ENCODE results near the gene ZNF532.

Gene ZNF532

GRCh38 chr18:58989184-58989759 lies 124.6 kb downstream of the ZNF532 start:
- no peak for DNase-seq

GRCh38 chr18:58990720-58991119 lies 126.0 kb downstream of the ZNF532 start:
- no peak for DNase-seq

- DNase-seq = no peak
Observed at GRCh38 chr18:58991167-58991798, 126.6 kb downstream of the ZNF532 start.

- no peak for DNase-seq
Observed at GRCh38 chr18:58992301-58993231, 127.9 kb downstream of the ZNF532 start.

- DNase-seq = no peak
Observed at GRCh38 chr18:58993260-58993659, 128.6 kb downstream of the ZNF532 start.

- DNase-seq = no peak
Observed at GRCh38 chr18:58995663-58996062, 131.0 kb downstream of the ZNF532 start.

- DNase-seq = no peak
Observed at GRCh38 chr18:58996131-58996641, 131.5 kb downstream of the ZNF532 start.

GRCh38 chr18:58996696-58997095 lies 132.0 kb downstream of the ZNF532 start:
- no peak for DNase-seq

GRCh38 chr18:58997811-58998337 lies 133.2 kb downstream of the ZNF532 start:
- DNase-seq = no peak

GRCh38 chr18:58998401-58999203 lies 133.9 kb downstream of the ZNF532 start:
- DNase-seq = no peak

- no peak for DNase-seq
Observed at GRCh38 chr18:59001166-59001565, 136.5 kb downstream of the ZNF532 start.

- no peak for DNase-seq
Observed at GRCh38 chr18:59001721-59002120, 137.0 kb downstream of the ZNF532 start.

GRCh38 chr18:59002974-59003594 lies 138.4 kb downstream of the ZNF532 start:
- DNase-seq = no peak

GRCh38 chr18:59005262-59005661 lies 140.6 kb downstream of the ZNF532 start:
- no peak for DNase-seq

GRCh38 chr18:59006461-59007067 lies 141.9 kb downstream of the ZNF532 start:
- DNase-seq = no peak

GRCh38 chr18:59008302-59008974 lies 143.8 kb downstream of the ZNF532 start:
- DNase-seq = no peak

GRCh38 chr18:59009846-59010245 lies 145.2 kb downstream of the ZNF532 start:
- DNase-seq = no peak

GRCh38 chr18:59011289-59011688 lies 146.6 kb downstream of the ZNF532 start:
- DNase-seq = no peak

GRCh38 chr18:59011786-59012185 lies 147.1 kb downstream of the ZNF532 start:
- DNase-seq = no peak

GRCh38 chr18:59012815-59013705 lies 148.4 kb downstream of the ZNF532 start:
- no peak for DNase-seq

Data from NCI-H526 treated with DMSO at 0.1 percent for 48 hours (cell line).